ENCODE results near the gene KIAA0513. TPM values are rescaled to one million over a fixed set of nuclear protein-coding genes. Genes with fewer than 3 reads are reported as not detected.

The KIAA0513 gene
- total RNA-seq, 4 donors from 2014 or later = 18.5 to 41.3 (median 34.5) TPM

GRCh38 chr16:85054948-85055492 lies 27.4 kb downstream of the KIAA0513 start:
- intact Hi-C loops (cut with DNase I; ENCODE audit: low total_unique reads) = no loop called here
- peak overlapping the region; percentile 69 to 87 (median 82) for H3K27ac ChIP-seq
- H3K4me3 ChIP-seq = peak overlapping the region in 1 of 4 donors; percentile 32
- H3K36me3 ChIP-seq = no peaks in the 10 kb centered on the region
- H3K9me3 ChIP-seq = no peaks in the 10 kb centered on the region
- H3K27me3 ChIP-seq = no peaks in the 10 kb centered on the region
- WGBS, 2 donors (ENCODE audit: low coverage in 1 of 2) = 48 to 61% methylated on average over 4 to 6 of the region's 6 CpGs
- DNase-seq = no peak
- in situ Hi-C loops (cut with MboI; ENCODE audit: low pct_ligation_motif_present in 1 of 4, low pct_unique_long_range_greater_than_20kb in 1 of 4, low sequenced_read_pairs in 3 of 4) = no loop called here
- peaks cover 21 to 45% (median 38%) of the 10 kb centered on the region in 4 donors for H3K4me1 ChIP-seq
- TF ChIP-seq, protein P1, sequence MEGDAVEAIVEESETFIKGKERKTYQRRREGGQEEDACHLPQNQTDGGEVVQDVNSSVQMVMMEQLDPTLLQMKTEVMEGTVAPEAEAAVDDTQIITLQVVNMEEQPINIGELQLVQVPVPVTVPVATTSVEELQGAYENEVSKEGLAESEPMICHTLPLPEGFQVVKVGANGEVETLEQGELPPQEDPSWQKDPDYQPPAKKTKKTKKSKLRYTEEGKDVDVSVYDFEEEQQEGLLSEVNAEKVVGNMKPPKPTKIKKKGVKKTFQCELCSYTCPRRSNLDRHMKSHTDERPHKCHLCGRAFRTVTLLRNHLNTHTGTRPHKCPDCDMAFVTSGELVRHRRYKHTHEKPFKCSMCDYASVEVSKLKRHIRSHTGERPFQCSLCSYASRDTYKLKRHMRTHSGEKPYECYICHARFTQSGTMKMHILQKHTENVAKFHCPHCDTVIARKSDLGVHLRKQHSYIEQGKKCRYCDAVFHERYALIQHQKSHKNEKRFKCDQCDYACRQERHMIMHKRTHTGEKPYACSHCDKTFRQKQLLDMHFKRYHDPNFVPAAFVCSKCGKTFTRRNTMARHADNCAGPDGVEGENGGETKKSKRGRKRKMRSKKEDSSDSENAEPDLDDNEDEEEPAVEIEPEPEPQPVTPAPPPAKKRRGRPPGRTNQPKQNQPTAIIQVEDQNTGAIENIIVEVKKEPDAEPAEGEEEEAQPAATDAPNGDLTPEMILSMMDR (IDR thresholded peaks at IDR 0.05) = no peak
- TF ChIP-seq POLR2A (IDR thresholded peaks at IDR 0.05) (no peak), POLR2AphosphoS5 (IDR thresholded peaks at IDR 0.05) (no peak), EP300 (IDR thresholded peaks at IDR 0.05; ENCODE audit: low read depth) (no peak)

DNA sequence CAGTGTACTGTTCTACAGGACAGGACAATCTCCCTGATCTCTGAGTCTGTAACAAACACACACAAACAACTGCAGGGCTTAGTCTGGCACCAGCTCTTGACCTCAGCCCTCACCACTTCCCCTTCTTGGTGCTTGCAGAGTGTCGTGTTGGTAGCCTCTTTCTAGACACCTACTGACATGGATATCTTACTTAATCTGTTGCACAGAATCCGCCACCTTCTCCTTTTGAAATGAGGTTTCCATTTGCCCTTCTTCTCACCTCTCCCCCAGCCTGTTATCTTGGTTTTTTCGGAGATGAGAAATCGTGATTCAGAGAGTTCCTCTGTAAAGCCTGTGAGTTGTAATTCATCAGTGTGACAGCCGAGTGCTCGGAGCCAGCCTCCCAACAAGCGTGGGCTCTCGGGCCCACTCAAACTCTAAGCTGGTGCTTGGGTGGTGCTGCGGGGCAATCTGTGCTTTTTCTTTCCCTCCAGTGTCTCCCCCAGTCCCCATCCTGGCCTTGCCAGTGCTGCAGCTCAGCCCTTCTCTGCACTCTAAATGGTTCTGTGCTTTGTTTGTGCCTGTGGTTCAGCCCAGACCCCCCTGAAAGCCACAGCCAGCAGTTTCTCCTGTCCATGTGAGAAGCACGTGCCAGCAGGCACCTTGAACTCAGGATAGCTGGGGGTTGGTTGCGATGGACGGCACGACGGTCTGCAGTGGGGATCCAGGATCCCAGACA lies 28.1 kb downstream of the KIAA0513 start:
- in situ Hi-C loops (cut with MboI; ENCODE audit: low pct_ligation_motif_present in 1 of 4, low pct_unique_long_range_greater_than_20kb in 1 of 4, low sequenced_read_pairs in 3 of 4) = no loop called here
- DNase-seq = peak; percentile 72
- WGBS, 2 donors (ENCODE audit: low coverage in 1 of 2) = 0 to 51% methylated on average over 1 to 14 of the region's 14 CpGs
- no peaks in the 10 kb centered on the region for H3K9me3 ChIP-seq
- H3K4me3 ChIP-seq = peak overlapping the region in 1 of 4 donors; percentile 32
- intact Hi-C loops (cut with DNase I; ENCODE audit: low total_unique reads) = no loop called here
- peaks cover 17 to 39% (median 33%) of the 10 kb centered on the region in 4 donors for H3K4me1 ChIP-seq
- TF ChIP-seq, protein P1 (IDR thresholded peaks at IDR 0.05) = no peak
- TF ChIP-seq POLR2AphosphoS5 (IDR thresholded peaks at IDR 0.05) (peak in 2 of 3 donors; percentile 34 to 49), EP300 (IDR thresholded peaks at IDR 0.05; ENCODE audit: low read depth) (no peak), POLR2A (IDR thresholded peaks at IDR 0.05) (peak; percentile 22)
- no peaks in the 10 kb centered on the region for H3K27me3 ChIP-seq
- H3K27ac ChIP-seq = peak overlapping the region; percentile 69 to 87 (median 82)
- no peaks in the 10 kb centered on the region for H3K36me3 ChIP-seq

DNA sequence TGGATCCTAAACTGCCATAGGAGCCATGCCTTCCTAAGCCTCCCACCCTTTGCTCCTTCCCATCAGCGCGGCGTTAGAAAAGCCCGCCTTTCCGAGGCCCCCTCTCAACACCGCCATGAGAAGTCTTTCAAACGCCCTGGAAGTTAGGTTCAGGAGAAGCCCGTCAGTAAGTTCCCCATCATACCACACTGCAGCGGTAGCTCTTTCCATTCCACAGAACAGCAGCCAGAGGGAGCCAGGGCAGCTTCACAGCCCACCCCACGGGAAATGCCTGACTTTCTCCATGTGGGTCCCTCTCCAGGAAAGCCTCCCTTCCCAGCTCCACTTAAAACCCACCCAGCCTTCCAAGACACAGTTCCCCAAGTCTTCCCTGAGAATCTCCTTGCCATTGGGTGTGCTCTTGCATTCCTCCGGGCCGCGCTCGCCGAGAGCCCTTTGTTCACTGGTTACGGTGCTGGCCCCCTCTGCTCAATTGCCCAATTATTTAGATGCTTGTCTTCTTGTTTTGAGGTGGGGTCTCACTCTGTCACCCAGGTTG lies 28.7 kb downstream of the KIAA0513 start:
- 67% methylated on average over 16 of the region's 16 CpGs; no CpG with 5 or more reads in 1 of the 2 donors for WGBS, 2 donors (ENCODE audit: low coverage in 1 of 2)
- in situ Hi-C loops (cut with MboI; ENCODE audit: low pct_ligation_motif_present in 1 of 4, low pct_unique_long_range_greater_than_20kb in 1 of 4, low sequenced_read_pairs in 3 of 4) (no loop called here), intact Hi-C loops (cut with DNase I; ENCODE audit: low total_unique reads) (no loop called here)
- H3K4me3 ChIP-seq = peak overlapping the region in 1 of 4 donors; percentile 32
- H3K9me3 ChIP-seq = no peaks in the 10 kb centered on the region
- H3K4me1 ChIP-seq = peaks cover 16 to 33% (median 27%) of the 10 kb centered on the region in 4 donors
- no peak for TF ChIP-seq POLR2A (IDR thresholded peaks at IDR 0.05)
- TF ChIP-seq, protein P1 (IDR thresholded peaks at IDR 0.05) = peak in 1 of 5 experiments; percentile 26
- H3K27ac ChIP-seq = peak overlapping the region; percentile 69 to 87 (median 82)
- no peak for DNase-seq
- no peaks in the 10 kb centered on the region for H3K36me3 ChIP-seq
- H3K27me3 ChIP-seq = no peaks in the 10 kb centered on the region

- no peaks in the 10 kb centered on the region for H3K36me3 ChIP-seq
- no peak for TF ChIP-seq EP300 (IDR thresholded peaks at IDR 0.05; ENCODE audit: low read depth)
- TF ChIP-seq, protein P1 (IDR thresholded peaks at IDR 0.05) = peak in 4 of 5 experiments; percentile 32 to 45 (median 38)
- no peaks in the 10 kb centered on the region for H3K9me3 ChIP-seq
- DNase-seq = no peak
- WGBS, 2 donors (ENCODE audit: low coverage in 1 of 2) = 73 to 80% methylated on average over 1 to 9 of the region's 9 CpGs
- in situ Hi-C loops (cut with MboI; ENCODE audit: low pct_ligation_motif_present in 1 of 4, low pct_unique_long_range_greater_than_20kb in 1 of 4, low sequenced_read_pairs in 3 of 4) = no loop called here
- peaks cover 16 to 27% (median 25%) of the 10 kb centered on the region in 4 donors for H3K4me1 ChIP-seq
- peak overlapping the region in 1 of 4 donors; percentile 81 for H3K27ac ChIP-seq
- intact Hi-C loops (cut with DNase I; ENCODE audit: low total_unique reads) = no loop called here
- no peaks in the 10 kb centered on the region for H3K27me3 ChIP-seq
- H3K4me3 ChIP-seq = no peak overlapping the region
Measured at GRCh38 chr16:85057212-85057889, 29.8 kb downstream of the KIAA0513 start.
